ENCODE data around the gene CBLB. TPM values are rescaled to one million over a fixed set of nuclear protein-coding genes. Genes with fewer than 3 reads are reported as not detected.

Gene CBLB
- total RNA-seq, 1 experiment from 2014 or later: 98.8 TPM

GRCh38 chr3:105867712-105868430 lies 941 bp downstream of the CBLB start:
- H3K36me3 ChIP-seq (ENCODE audit: insufficient read depth, low read length): peaks cover 31% of the 10 kb centered on the region
- H2AFZ ChIP-seq (ENCODE audit: low read length): no peak overlapping the region
- H3K9me3 ChIP-seq (ENCODE audit: low read length): no peaks in the 10 kb centered on the region
- H4K20me1 ChIP-seq (ENCODE audit: insufficient read depth, low read depth, low read length): no peaks in the 10 kb centered on the region
- peaks cover 65% of the 10 kb centered on the region for H3K79me2 ChIP-seq (ENCODE audit: low read length)
- H3K9ac ChIP-seq (ENCODE audit: low read length): peak overlapping the region; percentile 94
- peaks cover 56% of the 10 kb centered on the region for H3K4me1 ChIP-seq (ENCODE audit: low read length)
- H3K9me2 ChIP-seq (replicated peaks; ENCODE audit: insufficient read depth, low read length): no peaks in the 10 kb centered on the region
- H3K4me2 ChIP-seq (ENCODE audit: low read depth, low read length, poor library complexity, severe bottlenecking): peak overlapping the region; percentile 90
- peak; percentile 70 for DNase-seq
- H3K27me3 ChIP-seq (ENCODE audit: low read length): no peaks in the 10 kb centered on the region
- H3K27ac ChIP-seq (ENCODE audit: low read length): peak overlapping the region; percentile 87
- peak overlapping the region; percentile 76 for H3K4me3 ChIP-seq (ENCODE audit: low read length)

GRCh38 chr3:105866656-105867653 lies 1.9 kb downstream of the CBLB start:
- DNase-seq: peak; percentile 75
- H3K27ac ChIP-seq (ENCODE audit: low read length): peak overlapping the region; percentile 87
- peaks cover 32% of the 10 kb centered on the region for H3K36me3 ChIP-seq (ENCODE audit: insufficient read depth, low read length)
- H2AFZ ChIP-seq (ENCODE audit: low read length): no peak overlapping the region
- H3K4me1 ChIP-seq (ENCODE audit: low read length): peaks cover 65% of the 10 kb centered on the region
- peak overlapping the region; percentile 90 for H3K4me2 ChIP-seq (ENCODE audit: low read depth, low read length, poor library complexity, severe bottlenecking)
- H3K9me2 ChIP-seq (replicated peaks; ENCODE audit: insufficient read depth, low read length): no peaks in the 10 kb centered on the region
- H3K79me2 ChIP-seq (ENCODE audit: low read length): peaks cover 75% of the 10 kb centered on the region
- H3K4me3 ChIP-seq (ENCODE audit: low read length): peak overlapping the region; percentile 76
- H3K27me3 ChIP-seq (ENCODE audit: low read length): no peaks in the 10 kb centered on the region
- no peaks in the 10 kb centered on the region for H4K20me1 ChIP-seq (ENCODE audit: insufficient read depth, low read depth, low read length)
- H3K9ac ChIP-seq (ENCODE audit: low read length): peak overlapping the region; percentile 94
- no peaks in the 10 kb centered on the region for H3K9me3 ChIP-seq (ENCODE audit: low read length)

GRCh38 chr3:105865867-105866350 lies 2.9 kb downstream of the CBLB start:
- Histone ChIP-seq H3K9me2 (replicated peaks; ENCODE audit: insufficient read depth, low read length) (no peaks in the 10 kb centered on the region), H3K36me3 (ENCODE audit: insufficient read depth, low read length) (peaks cover 39% of the 10 kb centered on the region), H3K27me3 (ENCODE audit: low read length) (no peaks in the 10 kb centered on the region), H3K4me3 (ENCODE audit: low read length) (peak overlapping the region; percentile 76), H3K27ac (ENCODE audit: low read length) (peak overlapping the region; percentile 87), H2AFZ (ENCODE audit: low read length) (no peak overlapping the region), H3K9ac (ENCODE audit: low read length) (peak overlapping the region; percentile 94), H3K9me3 (ENCODE audit: low read length) (no peaks in the 10 kb centered on the region), H4K20me1 (ENCODE audit: insufficient read depth, low read depth, low read length) (no peaks in the 10 kb centered on the region), H3K4me2 (ENCODE audit: low read depth, low read length, poor library complexity, severe bottlenecking) (peak overlapping the region; percentile 90), H3K4me1 (ENCODE audit: low read length) (peaks cover 74% of the 10 kb centered on the region), H3K79me2 (ENCODE audit: low read length) (peaks cover 85% of the 10 kb centered on the region)
- DNase-seq: no peak

DNA sequence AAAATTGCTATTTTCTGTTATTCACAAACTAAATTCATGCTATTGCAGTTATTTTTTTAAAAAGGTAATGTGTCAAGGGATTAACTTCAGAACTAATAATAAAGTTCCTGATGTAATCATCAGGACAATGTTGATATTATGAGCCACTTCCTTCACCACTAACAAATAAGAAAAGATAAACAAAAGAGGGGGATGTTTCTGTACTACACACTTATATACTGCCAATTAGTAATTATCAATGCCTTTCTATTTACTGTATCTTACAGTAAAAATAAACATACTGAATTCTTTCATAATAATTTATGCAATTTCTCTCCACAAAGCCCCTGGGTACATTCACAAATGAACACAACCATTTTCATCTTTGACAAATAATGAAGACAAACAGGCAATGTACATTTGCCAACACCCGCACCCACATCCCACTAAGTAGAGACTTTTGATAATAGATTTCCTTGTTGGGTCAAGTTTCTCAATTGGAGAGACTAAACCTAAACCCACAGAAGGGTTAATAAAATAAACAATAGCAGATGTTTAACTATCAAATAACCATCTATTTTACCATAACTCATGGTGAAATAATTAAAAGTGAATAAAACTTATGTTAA lies 3.7 kb downstream of the CBLB start:
- H3K4me2 ChIP-seq (ENCODE audit: low read depth, low read length, poor library complexity, severe bottlenecking): peak overlapping the region; percentile 90
- peak overlapping the region; percentile 76 for H3K4me3 ChIP-seq (ENCODE audit: low read length)
- peak overlapping the region; percentile 87 for H3K27ac ChIP-seq (ENCODE audit: low read length)

DNA sequence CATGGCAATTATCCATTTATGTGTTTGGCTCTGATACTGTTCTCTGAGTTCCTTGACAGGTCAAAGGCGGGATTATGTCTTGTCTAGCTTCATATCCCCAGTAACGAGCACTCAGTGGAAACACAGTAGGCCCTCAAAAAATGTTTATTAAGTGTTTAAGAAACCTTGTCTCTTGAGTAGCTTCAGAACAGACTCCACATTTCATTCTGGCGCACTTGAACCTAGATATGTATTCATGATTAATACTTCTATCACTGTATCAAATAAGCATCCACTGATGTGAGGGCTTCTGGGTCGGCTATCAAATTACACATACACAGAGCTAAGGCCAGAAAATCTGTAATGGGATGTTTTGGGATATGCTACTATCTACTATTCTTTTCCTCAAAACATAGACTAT lies 4.6 kb downstream of the CBLB start:
- Histone ChIP-seq H3K36me3 (ENCODE audit: insufficient read depth, low read length) (peaks cover 50% of the 10 kb centered on the region), H3K4me1 (ENCODE audit: low read length) (peaks cover 70% of the 10 kb centered on the region), H2AFZ (ENCODE audit: low read length) (no peak overlapping the region), H3K9me2 (replicated peaks; ENCODE audit: insufficient read depth, low read length) (no peaks in the 10 kb centered on the region), H3K79me2 (ENCODE audit: low read length) (peaks cover 95% of the 10 kb centered on the region), H3K9me3 (ENCODE audit: low read length) (no peaks in the 10 kb centered on the region), H3K27ac (ENCODE audit: low read length) (peak overlapping the region; percentile 87), H3K9ac (ENCODE audit: low read length) (peak overlapping the region; percentile 31; the same call in 1 of the 2 replicates), H3K4me2 (ENCODE audit: low read depth, low read length, poor library complexity, severe bottlenecking) (peak overlapping the region; percentile 90), H4K20me1 (ENCODE audit: insufficient read depth, low read depth, low read length) (no peaks in the 10 kb centered on the region), H3K4me3 (ENCODE audit: low read length) (peak overlapping the region; percentile 76), H3K27me3 (ENCODE audit: low read length) (no peaks in the 10 kb centered on the region)
- DNase-seq: no peak

More for the DNA sequence above, 3.7 kb downstream of the CBLB start:
- peaks cover 90% of the 10 kb centered on the region for H3K79me2 ChIP-seq (ENCODE audit: low read length)
- H3K9me2 ChIP-seq (replicated peaks; ENCODE audit: insufficient read depth, low read length): no peaks in the 10 kb centered on the region
- DNase-seq: no peak
- H3K36me3 ChIP-seq (ENCODE audit: insufficient read depth, low read length): peaks cover 46% of the 10 kb centered on the region
- H3K9me3 ChIP-seq (ENCODE audit: low read length): no peaks in the 10 kb centered on the region
- no peak overlapping the region for H2AFZ ChIP-seq (ENCODE audit: low read length)
- H4K20me1 ChIP-seq (ENCODE audit: insufficient read depth, low read depth, low read length): no peaks in the 10 kb centered on the region
- peaks cover 73% of the 10 kb centered on the region for H3K4me1 ChIP-seq (ENCODE audit: low read length)
- no peaks in the 10 kb centered on the region for H3K27me3 ChIP-seq (ENCODE audit: low read length)
- peak overlapping the region; percentile 94 for H3K9ac ChIP-seq (ENCODE audit: low read length)

DNA sequence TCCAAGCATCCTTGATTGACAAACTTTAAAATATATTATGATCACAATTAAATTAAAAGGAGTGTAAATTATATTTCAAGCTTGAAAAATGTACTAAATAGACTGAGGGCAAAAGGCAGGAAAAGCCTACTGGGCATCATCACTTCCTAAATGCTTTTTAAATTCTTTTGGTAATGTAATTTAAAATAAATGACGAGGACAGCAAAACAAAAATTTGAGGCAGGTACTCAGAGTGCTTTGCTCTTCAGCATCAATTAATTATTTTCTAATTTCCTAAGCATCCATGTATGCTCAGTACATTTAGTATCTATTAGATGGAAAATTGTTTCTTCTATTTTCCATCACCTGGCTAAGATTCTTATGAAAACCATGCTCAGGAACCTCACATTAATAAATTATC lies 5.2 kb downstream of the CBLB start:
- H3K27ac ChIP-seq (ENCODE audit: low read length): peak overlapping the region; percentile 87
- DNase-seq: no peak
- peaks cover 55% of the 10 kb centered on the region for H3K36me3 ChIP-seq (ENCODE audit: insufficient read depth, low read length)
- H3K27me3 ChIP-seq (ENCODE audit: low read length): no peaks in the 10 kb centered on the region
- H3K4me3 ChIP-seq (ENCODE audit: low read length): peak overlapping the region; percentile 76
- H3K79me2 ChIP-seq (ENCODE audit: low read length): peaks cover 99% of the 10 kb centered on the region
- H4K20me1 ChIP-seq (ENCODE audit: insufficient read depth, low read depth, low read length): no peaks in the 10 kb centered on the region
- H3K9me2 ChIP-seq (replicated peaks; ENCODE audit: insufficient read depth, low read length): no peaks in the 10 kb centered on the region
- peak overlapping the region; percentile 31; the same call in 1 of the 2 replicates for H3K9ac ChIP-seq (ENCODE audit: low read length)
- no peak overlapping the region for H2AFZ ChIP-seq (ENCODE audit: low read length)
- no peaks in the 10 kb centered on the region for H3K9me3 ChIP-seq (ENCODE audit: low read length)
- peak overlapping the region; percentile 90 for H3K4me2 ChIP-seq (ENCODE audit: low read depth, low read length, poor library complexity, severe bottlenecking)
- H3K4me1 ChIP-seq (ENCODE audit: low read length): peaks cover 76% of the 10 kb centered on the region

GRCh38 chr3:105862217-105862616 lies 6.6 kb downstream of the CBLB start:
- DNase-seq: peak; percentile 94
- no peaks in the 10 kb centered on the region for H3K27me3 ChIP-seq (ENCODE audit: low read length)
- no peaks in the 10 kb centered on the region for H3K9me3 ChIP-seq (ENCODE audit: low read length)
- no peaks in the 10 kb centered on the region for H4K20me1 ChIP-seq (ENCODE audit: insufficient read depth, low read depth, low read length)
- no peaks in the 10 kb centered on the region for H3K9me2 ChIP-seq (replicated peaks; ENCODE audit: insufficient read depth, low read length)
- peak overlapping the region; percentile 76 for H3K4me3 ChIP-seq (ENCODE audit: low read length)
- H3K4me2 ChIP-seq (ENCODE audit: low read depth, low read length, poor library complexity, severe bottlenecking): peak overlapping the region; percentile 90
- no peak overlapping the region for H2AFZ ChIP-seq (ENCODE audit: low read length)
- peak overlapping the region; percentile 50 for H3K9ac ChIP-seq (ENCODE audit: low read length)
- peak overlapping the region; percentile 87 for H3K27ac ChIP-seq (ENCODE audit: low read length)
- H3K4me1 ChIP-seq (ENCODE audit: low read length): peaks cover 90% of the 10 kb centered on the region
- H3K79me2 ChIP-seq (ENCODE audit: low read length): peaks cover 99% of the 10 kb centered on the region
- peaks cover 69% of the 10 kb centered on the region for H3K36me3 ChIP-seq (ENCODE audit: insufficient read depth, low read length)
